PC-3 (cell line): ENCODE measurements around the gene TNFSF18. TPM values are rescaled to one million over a fixed set of nuclear protein-coding genes. Genes with fewer than 3 reads are reported as not detected.

Source experiments
- ATAC-seq: fragments of 200-7000 bp; cut with Tn5 transposase; 2 replicates; pipeline ENCODE4 v1.9.1; 2020; ENCODE audit warnings: mild to moderate bottlenecking, moderate library complexity
- BruUV-seq: library from RNA; stranded (reverse); fragments of 400-500 nt; replicated peaks from 2 replicates; lab custom pipeline; 2021; lab: Mats Ljungman, UMichigan
- CTCF ChIA-PET: fragments of 300-600 bp; sonication (Branson Sonifier 250); formaldehyde crosslinking; loops from one replicate; lab custom pipeline; 2022; ENCODE audit warnings: antibody characterized with exemption; lab: Charles Lee
- POLR2A ChIA-PET: fragments of 300-600 bp; sonication (Branson Sonifier 250); formaldehyde crosslinking; loops from one replicate; lab custom pipeline; 2022; ENCODE audit warnings: antibody characterized with exemption; ENCODE audit not compliant: unreplicated experiment; lab: Charles Lee
- DNase-seq: peaks from one replicate; pipeline ENCODE4 v3.0.0-alpha.2; 2015
- H2AFZ ChIP-seq: fragments of 300-600 bp; sonication (generic); 2 replicates; pipeline ENCODE4 v1.6.0; 2016; ENCODE audit warnings: antibody characterized with exemption, low read length
- H3F3A ChIP-seq: fragments of 300-600 bp; sonication (generic); one replicate; pipeline ENCODE4 v1.6.0; 2017; ENCODE audit warnings: antibody characterized with exemption, low read length, control low read depth, mild to moderate bottlenecking; ENCODE audit not compliant: unreplicated experiment
- H3K27ac ChIP-seq: fragments of 300-600 bp; sonication (generic); 2 replicates; pipeline ENCODE4 v1.5.1; 2016; ENCODE audit warnings: mild to moderate bottlenecking, low read length
- H3K27me3 ChIP-seq: fragments of 300-600 bp; sonication (generic); 2 replicates; pipeline ENCODE4 v1.6.1; 2016; ENCODE audit warnings: low read length, mixed read lengths
- H3K36me3 ChIP-seq: fragments of 300-600 bp; sonication (generic); 2 replicates; pipeline ENCODE4 v1.6.1; 2016; ENCODE audit warnings: low read depth, mixed run types, low read length, mixed read lengths
- H3K4me1 ChIP-seq: fragments of 300-600 bp; sonication (generic); 2 replicates; pipeline ENCODE4 v1.5.1; 2016; ENCODE audit warnings: low read length; ENCODE audit not compliant: insufficient read depth
- H3K4me2 ChIP-seq: fragments of 300-600 bp; sonication (generic); 2 replicates; pipeline ENCODE4 v1.6.0; 2016; ENCODE audit warnings: low read length
- H3K4me3 ChIP-seq: fragments of 300-600 bp; sonication (generic); 2 replicates; pipeline ENCODE4 v1.5.1; 2016; ENCODE audit warnings: mild to moderate bottlenecking, low read length, mixed read lengths
- H3K79me2 ChIP-seq: fragments of 300-600 bp; sonication (generic); 2 replicates; pipeline ENCODE4 v1.6.1; 2017; ENCODE audit warnings: low read length, mixed read lengths
- H3K9ac ChIP-seq: fragments of 300-600 bp; sonication (generic); 2 replicates; pipeline ENCODE4 v1.6.0; 2016; ENCODE audit warnings: mild to moderate bottlenecking, low read length
- H3K9me2 ChIP-seq: fragments of 300-600 bp; sonication (generic); replicated peaks from 2 replicates; pipeline ENCODE4 v1.6.1; 2016; ENCODE audit warnings: mixed run types, low read length, mixed read lengths
- H3K9me3 ChIP-seq: fragments of 300-600 bp; sonication (generic); 2 replicates; pipeline ENCODE4 v1.6.1; 2016; ENCODE audit warnings: low read length, mixed read lengths
- H4K20me1 ChIP-seq: fragments of 300-600 bp; sonication (generic); 2 replicates; pipeline ENCODE4 v1.6.1; 2016; ENCODE audit warnings: low read length, mixed read lengths
- EZH2 ChIP-seq: fragments of 300-600 bp; sonication (generic); IDR thresholded peaks from one replicate; pipeline ENCODE4 v1.6.1; 2017; ENCODE audit warnings: antibody characterized with exemption, mild to moderate bottlenecking, low read length; ENCODE audit not compliant: unreplicated experiment
- EZH2phosphoT487 ChIP-seq: fragments of 300-600 bp; sonication (generic); IDR thresholded peaks from 2 replicates; pipeline ENCODE4 v1.6.1; 2018; ENCODE audit warnings: mild to moderate bottlenecking, antibody characterized with exemption, low read length, borderline replicate concordance
- intact Hi-C: fragments of 100-400 bp; cut with micrococcal nuclease; formaldehyde crosslinking; loops from 2 replicates; pipeline ENCODE4 v1.9.0; 2023
- total RNA-seq: library from RNA; depleted of rRNA; stranded (reverse); fragments of >200 nt; gene quantifications from 2 replicates; pipeline ENCODE4 v1.2.3, GENCODE V29; 2014
- TF ChIP-seq, protein P1 (sequence below): fragments of 300-600 bp; sonication (generic); conservative IDR thresholded peaks from 2 replicates; pipeline ENCODE4 v1.5.1; 2017; ENCODE audit warnings: antibody characterized with exemption, low read depth, mild to moderate bottlenecking, low read length

Gene TNFSF18
- total RNA-seq, 1 experiment from 2014 or later, result 0.69 TPM

DNA sequence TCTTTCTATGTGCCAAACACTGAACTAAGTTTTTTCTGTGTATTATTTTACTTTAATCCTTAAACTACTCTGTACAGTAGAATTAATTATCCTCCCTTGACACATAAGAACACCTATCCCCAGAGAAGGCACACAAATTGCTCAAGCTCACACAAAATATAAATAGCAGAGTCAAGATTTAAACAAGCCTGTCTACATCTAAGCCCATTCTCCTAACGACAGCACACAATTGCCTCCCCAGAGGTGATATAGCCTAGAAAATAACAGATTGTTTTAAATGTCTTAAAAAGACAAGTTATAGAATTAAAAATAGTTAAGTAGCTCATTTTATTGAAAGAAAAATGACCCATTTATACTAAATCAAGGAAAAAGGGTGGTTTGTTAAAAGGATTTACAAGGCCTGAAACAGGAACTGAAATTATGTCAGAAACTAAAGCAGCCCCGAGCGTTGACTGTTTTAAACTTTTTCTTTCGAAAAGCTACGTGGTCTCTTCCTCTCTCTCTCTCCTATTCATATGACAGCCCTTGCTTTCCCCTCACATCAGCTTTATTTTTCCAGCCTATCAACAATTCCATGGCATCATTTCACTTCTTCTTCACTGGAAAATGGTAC is 30.5 kb downstream of the TNFSF18 start:
- Histone ChIP-seq H3K9me3 (no peaks in the 10 kb centered on the region), H3K79me2 (no peaks in the 10 kb centered on the region), H3K27ac (no peak overlapping the region), H2AFZ (no peak overlapping the region), H4K20me1 (no peaks in the 10 kb centered on the region), H3K4me3 (no peak overlapping the region), H3K9me2 (0 out of 2 replicates have a peak, but pooled peaks cover 2% of the 10 kb centered on the region), H3K4me1 (no peaks in the 10 kb centered on the region), H3K4me2 (no peak overlapping the region), H3K9ac (no peak overlapping the region), H3K27me3 (no peaks in the 10 kb centered on the region), H3F3A (no peaks in the 10 kb centered on the region), H3K36me3 (no peaks in the 10 kb centered on the region)
- no TSS peak for BruUV-seq
- ChIA-PET POLR2A (interaction anchor here (0.7 kb wide), 1 partner anchor 190 kb away, joined by 3 read pairs; no protein-coding TSS in a partner anchor), CTCF (interaction anchor here (0.5 kb wide), 1 partner anchor 43 kb away, joined by 4 read pairs; no protein-coding TSS in a partner anchor)
- TF ChIP-seq EZH2phosphoT487, result no peak
- TF ChIP-seq, protein P1, sequence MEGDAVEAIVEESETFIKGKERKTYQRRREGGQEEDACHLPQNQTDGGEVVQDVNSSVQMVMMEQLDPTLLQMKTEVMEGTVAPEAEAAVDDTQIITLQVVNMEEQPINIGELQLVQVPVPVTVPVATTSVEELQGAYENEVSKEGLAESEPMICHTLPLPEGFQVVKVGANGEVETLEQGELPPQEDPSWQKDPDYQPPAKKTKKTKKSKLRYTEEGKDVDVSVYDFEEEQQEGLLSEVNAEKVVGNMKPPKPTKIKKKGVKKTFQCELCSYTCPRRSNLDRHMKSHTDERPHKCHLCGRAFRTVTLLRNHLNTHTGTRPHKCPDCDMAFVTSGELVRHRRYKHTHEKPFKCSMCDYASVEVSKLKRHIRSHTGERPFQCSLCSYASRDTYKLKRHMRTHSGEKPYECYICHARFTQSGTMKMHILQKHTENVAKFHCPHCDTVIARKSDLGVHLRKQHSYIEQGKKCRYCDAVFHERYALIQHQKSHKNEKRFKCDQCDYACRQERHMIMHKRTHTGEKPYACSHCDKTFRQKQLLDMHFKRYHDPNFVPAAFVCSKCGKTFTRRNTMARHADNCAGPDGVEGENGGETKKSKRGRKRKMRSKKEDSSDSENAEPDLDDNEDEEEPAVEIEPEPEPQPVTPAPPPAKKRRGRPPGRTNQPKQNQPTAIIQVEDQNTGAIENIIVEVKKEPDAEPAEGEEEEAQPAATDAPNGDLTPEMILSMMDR, result no peak
- TF ChIP-seq EZH2, result no peak
- intact Hi-C loops, result no loop called here
- ATAC-seq (no peak), DNase-seq (no peak)

DNA sequence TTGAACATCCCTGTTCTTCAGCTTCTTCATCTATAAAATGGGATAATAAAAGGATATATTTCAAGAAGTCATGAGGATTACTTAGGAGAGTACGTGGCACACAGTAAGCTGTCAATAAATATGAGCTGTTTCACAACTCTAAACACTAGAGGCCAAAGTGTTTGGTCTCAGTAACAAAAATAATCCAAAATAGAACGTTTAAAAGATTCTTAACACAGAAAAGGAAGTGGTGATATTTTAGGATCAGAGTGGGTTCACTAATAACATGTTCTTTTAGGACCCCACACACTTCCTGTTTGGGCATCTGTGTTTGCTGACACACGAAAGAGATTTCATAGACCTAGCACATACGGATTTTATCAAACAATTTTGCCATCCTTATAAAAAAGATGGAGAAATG is 32.9 kb downstream of the TNFSF18 start:
- H3K9me2 ChIP-seq, result 0 out of 2 replicates have a peak, but pooled peaks cover 5% of the 10 kb centered on the region
- no peak overlapping the region for H3K4me3 ChIP-seq
- CTCF ChIA-PET, result interaction anchor here (0.5 kb wide), 1 partner anchor 14 kb away, joined by 3 read pairs; no protein-coding TSS in a partner anchor
- H2AFZ ChIP-seq, result 0 out of 2 replicates have a peak overlapping the region, but pooled peaks have one; percentile 1
- no peaks in the 10 kb centered on the region for H3K36me3 ChIP-seq
- ATAC-seq (no peak), DNase-seq (no peak)
- H3F3A ChIP-seq, result no peaks in the 10 kb centered on the region
- no peaks in the 10 kb centered on the region for H3K27me3 ChIP-seq
- H3K9me3 ChIP-seq, result no peaks in the 10 kb centered on the region
- no TSS peak for BruUV-seq
- TF ChIP-seq EZH2 (no peak), EZH2phosphoT487 (no peak)
- TF ChIP-seq, protein P1, result no peak
- no peaks in the 10 kb centered on the region for H3K4me1 ChIP-seq
- H3K79me2 ChIP-seq, result no peaks in the 10 kb centered on the region
- POLR2A ChIA-PET, result no interaction called here
- H3K27ac ChIP-seq, result no peak overlapping the region
- intact Hi-C loops, result no loop called here
- no peaks in the 10 kb centered on the region for H4K20me1 ChIP-seq
- no peak overlapping the region for H3K4me2 ChIP-seq
- H3K9ac ChIP-seq, result no peak overlapping the region

DNA sequence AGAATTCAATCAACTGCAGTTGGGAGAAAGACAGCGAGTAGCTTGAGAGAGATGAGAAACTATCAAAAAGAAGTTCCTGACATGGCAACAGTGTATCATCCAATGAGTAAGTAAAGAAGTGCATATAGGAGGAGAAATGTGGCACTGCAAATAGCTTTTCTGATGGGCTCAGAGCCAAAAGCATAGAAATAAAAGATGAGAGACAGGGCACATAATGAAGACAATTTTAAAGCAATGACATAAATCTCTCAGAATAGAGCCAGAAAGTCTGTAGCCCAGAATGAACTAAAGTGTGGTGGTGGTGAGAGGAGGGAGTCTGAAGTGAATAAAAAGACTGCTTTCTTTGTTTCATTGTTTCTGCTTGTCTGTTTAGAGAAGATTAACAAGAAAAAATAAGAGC is 34.3 kb downstream of the TNFSF18 start:
- intact Hi-C loops, result no loop called here
- Histone ChIP-seq H3K9me3 (no peaks in the 10 kb centered on the region), H3K27ac (no peak overlapping the region), H3K4me3 (no peak overlapping the region), H3K27me3 (no peaks in the 10 kb centered on the region), H2AFZ (no peak overlapping the region), H3F3A (no peaks in the 10 kb centered on the region), H4K20me1 (no peaks in the 10 kb centered on the region), H3K4me2 (no peak overlapping the region), H3K9ac (no peak overlapping the region), H3K79me2 (no peaks in the 10 kb centered on the region), H3K36me3 (no peaks in the 10 kb centered on the region), H3K9me2 (0 out of 2 replicates have a peak, but pooled peaks cover 5% of the 10 kb centered on the region), H3K4me1 (no peaks in the 10 kb centered on the region)
- no peak for DNase-seq
- ATAC-seq, result no peak
- POLR2A ChIA-PET, result no interaction called here
- CTCF ChIA-PET, result no interaction called here
- TF ChIP-seq, protein P1, result no peak
- no peak for TF ChIP-seq EZH2
- TF ChIP-seq EZH2phosphoT487, result no peak
- BruUV-seq, result no TSS peak
